Calu3 (cell line): Measurements from ENCODE around the gene ENO2. TPM values are rescaled to one million over a fixed set of nuclear protein-coding genes. Genes with fewer than 3 reads are reported as not detected.
"Not testable (repeated sequence)": the region's sequence is repeated elsewhere in the genome, so short reads cannot be mapped to it uniquely, and the experiment has no call there.

ENCODE experiments used
- Bru-seq: library from RNA; stranded (reverse); fragments of 400-500 nt; gene quantifications from one replicate; lab custom pipeline; 2021; lab: Mats Ljungman, UMichigan
- BruChase-seq, 2 experiments: library from RNA; stranded (reverse); fragments of 400-500 nt; gene quantifications; one replicate each; lab custom pipeline; 2021; lab: Mats Ljungman, UMichigan
- BruUV-seq: library from RNA; stranded (reverse); fragments of 400-500 nt; replicated peaks from 2 replicates; lab custom pipeline; 2021; lab: Mats Ljungman, UMichigan
- CTCF ChIA-PET: fragments of 300-600 bp; sonication (Branson Sonifier 250); formaldehyde crosslinking; loops from one replicate; lab custom pipeline; 2022; ENCODE audit warnings: antibody characterized with exemption; lab: Charles Lee
- DNase-seq: peaks from one replicate; pipeline ENCODE4 v3.0.0; 2022
- H3K27ac Mint-ChIP-seq: one replicate; pipeline ENCODE4 v1.8.0; 2022; ENCODE audit warnings: mixed read lengths; ENCODE audit not compliant: unreplicated experiment
- H3K27me3 Mint-ChIP-seq: one replicate; pipeline ENCODE4 v1.8.0; 2022; ENCODE audit warnings: mixed read lengths; ENCODE audit not compliant: unreplicated experiment
- H3K36me3 Mint-ChIP-seq: one replicate; pipeline ENCODE4 v1.8.0; 2022; ENCODE audit warnings: mild to moderate bottlenecking, moderate library complexity, mixed read lengths; ENCODE audit not compliant: insufficient read depth, unreplicated experiment
- H3K4me1 Mint-ChIP-seq: one replicate; pipeline ENCODE4 v1.8.0; 2022; ENCODE audit warnings: mild to moderate bottlenecking, low read depth, mixed read lengths; ENCODE audit not compliant: unreplicated experiment
- H3K4me3 Mint-ChIP-seq: one replicate; pipeline ENCODE4 v1.8.0; 2022; ENCODE audit warnings: mild to moderate bottlenecking, low read depth, moderate library complexity, mixed read lengths; ENCODE audit not compliant: unreplicated experiment
- H3K9me3 Mint-ChIP-seq: one replicate; pipeline ENCODE4 v1.8.0; 2022; ENCODE audit warnings: low read depth, mixed read lengths; ENCODE audit not compliant: unreplicated experiment
- CTCF ChIP-seq: fragments of 200-600 bp; IDR thresholded peaks from one replicate; pipeline ENCODE4 v1.8.0; 2022; ENCODE audit warnings: antibody characterized with exemption; ENCODE audit not compliant: unreplicated experiment
- intact Hi-C: fragments of 100-400 bp; cut with micrococcal nuclease; formaldehyde crosslinking; loops from one replicate; pipeline ENCODE4 v1.10.0; 2022; ENCODE audit not compliant: unreplicated experiment
- long read RNA-seq: library from polyadenylated mRNA; stranded (forward); transcript quantifications from one replicate; pipeline ENCODE4 v2.0.0, GENCODE V29; 2022
- total RNA-seq: library from RNA; stranded (reverse); gene quantifications from 2 replicates; pipeline ENCODE4 v1.2.3, GENCODE V29; 2022

Gene ENO2
- total RNA-seq (14.5 and 16.1 TPM in 2 replicates), Bru-seq, nascent RNA (percentile 36 among the genes with signal in this experiment), BruChase-seq, experiment 1, labeled RNA remaining after a 6-hour chase (percentile 55 among the genes with signal in this experiment), BruChase-seq, experiment 2, labeled RNA remaining after a 2-hour chase (percentile 57 among the genes with signal in this experiment)
- long read RNA-seq, partial matches to known transcripts, result 0 of 6 reads
- long read RNA-seq, other reads (novel, unspliced or antisense), result 3 of 6 reads

GRCh38 chr12:6914246-6914946, at the start of gene ENO2:
Gene ENO2, plus strand, starts transcription at chr12:6914580. Its CDS starts 1,253 bp downstream, at chr12:6915833.
- CTCF ChIA-PET, result interaction anchor here (0.8 to 1.3 kb wide), 3 partner anchors 11 to 104 kb away, joined by 3 to 5 read pairs (median 3); partner anchors contain the start of gene LPCAT3
- peaks cover 23% of the 10 kb centered on the region for H3K36me3 Mint-ChIP-seq
- DNase-seq, result peak; percentile 71
- intact Hi-C loops, result no loop called here
- no peak for TF ChIP-seq CTCF
- H3K27ac Mint-ChIP-seq, result peak within 1 kb of the TSS; percentile 63
- H3K9me3 Mint-ChIP-seq, result no peaks in the 10 kb centered on the region
- peak within 1 kb of the TSS; percentile 83 for H3K4me3 Mint-ChIP-seq
- BruUV-seq, result no TSS peak
- H3K27me3 Mint-ChIP-seq, result peaks cover 32% of the 10 kb centered on the region
- H3K4me1 Mint-ChIP-seq, result no peaks in the 10 kb centered on the region

- Mint-ChIP-seq H3K36me3 (peaks cover 61% of the 10 kb centered on the region), H3K4me1 (peaks cover 22% of the 10 kb centered on the region)
- not testable (repeated sequence) for BruUV-seq, H3K27me3 Mint-ChIP-seq, H3K4me3 Mint-ChIP-seq, H3K9me3 Mint-ChIP-seq, H3K27ac Mint-ChIP-seq, DNase-seq
- CTCF ChIA-PET, result interaction anchor here (0.6 kb wide), 1 partner anchor 189 kb away, joined by 3 read pairs; no protein-coding TSS in a partner anchor
- intact Hi-C loops, result loop anchor here (5.0 kb wide), 2 partner anchors 62 to 77 kb away; partner anchors contain the start of genes ATN1, C12orf57 and RNU7-1
Observed at GRCh38 chr12:6865307-6865706, 49.1 kb upstream of the ENO2 start.

GRCh38 chr12:6866163-6866919, 48.0 kb upstream of the ENO2 start:
- no peak for TF ChIP-seq CTCF
- BruUV-seq, result no TSS peak
- H3K4me1 Mint-ChIP-seq, result peaks cover 32% of the 10 kb centered on the region
- intact Hi-C loops, result loop anchor here (5.0 kb wide), 2 partner anchors 61 to 76 kb away; partner anchors contain the start of genes ATN1, C12orf57 and RNU7-1
- peak overlapping the region; percentile 91 for H3K27ac Mint-ChIP-seq
- H3K27me3 Mint-ChIP-seq, result no peaks in the 10 kb centered on the region
- no peak overlapping the region for H3K4me3 Mint-ChIP-seq
- DNase-seq, result no peak
- H3K9me3 Mint-ChIP-seq, result no peaks in the 10 kb centered on the region
- CTCF ChIA-PET, result interaction anchor here (0.7 to 1.0 kb wide), 3 partner anchors 14 to 571 kb away, joined by 4 to 6 read pairs (median 5); partner anchors contain the start of gene USP5
- peaks cover 72% of the 10 kb centered on the region for H3K36me3 Mint-ChIP-seq

- CTCF ChIA-PET, result interaction anchor here (0.7 to 1.0 kb wide), 3 partner anchors 15 to 571 kb away, joined by 4 to 6 read pairs (median 5); partner anchors contain the start of gene USP5
- DNase-seq, result peak; percentile 17
- Mint-ChIP-seq H3K4me1 (peaks cover 37% of the 10 kb centered on the region), H3K4me3 (peak overlapping the region; percentile 88), H3K27me3 (no peaks in the 10 kb centered on the region), H3K27ac (peak overlapping the region; percentile 91), H3K9me3 (no peaks in the 10 kb centered on the region), H3K36me3 (peaks cover 75% of the 10 kb centered on the region)
- TF ChIP-seq CTCF, result no peak
- BruUV-seq, result no TSS peak
- intact Hi-C loops, result loop anchor here (5.0 kb wide), 2 partner anchors 60 to 75 kb away; partner anchors contain the start of genes ATN1, C12orf57 and RNU7-1
Observed at GRCh38 chr12:6866920-6867412, 47.4 kb upstream of the ENO2 start.
